GM19328 (cell line): ENCODE measurements around the gene USP36.
"Not testable (repeated sequence)": the region's sequence is repeated elsewhere in the genome, so short reads cannot be mapped to it uniquely, and the experiment has no call there.

Experiments used
- ATAC-seq: cut with Tn5 transposase; IDR thresholded peaks from one replicate; pipeline ENCODE4 v1.9.1; 2021; ENCODE audit warnings: mild to moderate bottlenecking, moderate library complexity; ENCODE audit not compliant: unreplicated experiment

The USP36 gene

GRCh38 chr17:78873519-78874340 lies 33.1 kb upstream of the USP36 start:
- ATAC-seq, result no peak

- ATAC-seq, result no peak
Observed at GRCh38 chr17:78872486-78872885, 31.9 kb upstream of the USP36 start.

GRCh38 chr17:78870621-78871020 lies 30.0 kb upstream of the USP36 start:
- no peak for ATAC-seq

- ATAC-seq, result no peak
Observed at GRCh38 chr17:78868391-78868790, 27.8 kb upstream of the USP36 start.

- ATAC-seq, result not testable (repeated sequence)
Observed at GRCh38 chr17:78867046-78867445, 26.4 kb upstream of the USP36 start.

GRCh38 chr17:78865682-78866390 lies 25.2 kb upstream of the USP36 start:
- no peak for ATAC-seq

- no peak for ATAC-seq
Observed at GRCh38 chr17:78864117-78864516, 23.5 kb upstream of the USP36 start.

GRCh38 chr17:78862073-78863023 lies 21.7 kb upstream of the USP36 start:
- ATAC-seq, result no peak

GRCh38 chr17:78861229-78861628 lies 20.6 kb upstream of the USP36 start:
- no peak for ATAC-seq

- ATAC-seq, result no peak
Observed at GRCh38 chr17:78859051-78859450, 18.4 kb upstream of the USP36 start.

- no peak for ATAC-seq
Observed at GRCh38 chr17:78857266-78857665, 16.7 kb upstream of the USP36 start.

GRCh38 chr17:78855561-78856165 lies 15.0 kb upstream of the USP36 start:
- no peak for ATAC-seq

GRCh38 chr17:78854508-78854907 lies 13.9 kb upstream of the USP36 start:
- no peak for ATAC-seq

- no peak for ATAC-seq
Observed at GRCh38 chr17:78853926-78854394, 13.3 kb upstream of the USP36 start.

GRCh38 chr17:78852709-78853121 lies 12.1 kb upstream of the USP36 start:
- no peak for ATAC-seq

- no peak for ATAC-seq
Observed at GRCh38 chr17:78849026-78849425, 8.4 kb upstream of the USP36 start.

GRCh38 chr17:78847052-78847451 lies 6.4 kb upstream of the USP36 start:
- no peak for ATAC-seq

- no peak for ATAC-seq
Observed at GRCh38 chr17:78844301-78845005, 3.8 kb upstream of the USP36 start.

- ATAC-seq, result no peak
Observed at GRCh38 chr17:78842881-78843565, 2.4 kb upstream of the USP36 start.

- peak; percentile 22 for ATAC-seq
Observed at GRCh38 chr17:78840530-78840779, 159 bp downstream of the USP36 start.
